ENCODE measurements around the gene MAP2K5. TPM values are rescaled to one million over a fixed set of nuclear protein-coding genes. Genes with fewer than 3 reads are reported as not detected.

Gene MAP2K5
- total and polyA plus RNA-seq, 2 donors from 2014 or later = 14.1 to 18.6 TPM

DNA sequence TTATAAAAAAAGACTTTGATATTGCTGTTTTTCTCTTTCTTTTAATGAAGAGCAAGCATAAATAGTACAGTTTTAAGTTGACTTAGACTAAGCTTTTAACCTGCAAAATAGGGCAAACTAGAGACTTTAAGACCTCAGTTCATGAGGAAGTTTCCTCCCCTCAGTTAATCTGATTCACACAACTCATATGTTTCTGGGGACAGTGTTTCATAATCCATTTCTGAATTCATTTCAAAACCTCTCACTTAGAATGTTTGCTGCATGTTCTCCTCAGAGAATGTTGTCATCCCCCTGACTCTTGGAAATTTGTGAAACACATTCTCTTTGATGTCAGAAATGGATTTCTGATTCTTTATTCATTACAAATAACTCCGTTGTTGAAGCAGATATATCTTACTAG, 203.5 kb downstream of the MAP2K5 start:
- FAIRE-seq (no peak), DNase-seq (no peak)
- H3K36me3 ChIP-seq (ENCODE audit: control insufficient read depth in 2 of 3, insufficient read depth in 3 of 3, low read length in 3 of 3) = no peaks in the 10 kb centered on the region
- intact Hi-C loops (cut with DNase I) = no loop called here
- no peaks in the 10 kb centered on the region for H3K4me1 ChIP-seq (ENCODE audit: control insufficient read depth in 2 of 3, insufficient read depth in 2 of 3, low read depth in 1 of 3, low read length in 3 of 3)
- H3K9ac ChIP-seq (ENCODE audit: low read length in 3 of 3) = no peak overlapping the region
- H3K4me3 ChIP-seq (ENCODE audit: low read length in 3 of 3) = no peak overlapping the region
- no peaks in the 10 kb centered on the region for H3K27me3 ChIP-seq (ENCODE audit: control insufficient read depth, insufficient read depth, low read length)
- TF ChIP-seq, protein P1, sequence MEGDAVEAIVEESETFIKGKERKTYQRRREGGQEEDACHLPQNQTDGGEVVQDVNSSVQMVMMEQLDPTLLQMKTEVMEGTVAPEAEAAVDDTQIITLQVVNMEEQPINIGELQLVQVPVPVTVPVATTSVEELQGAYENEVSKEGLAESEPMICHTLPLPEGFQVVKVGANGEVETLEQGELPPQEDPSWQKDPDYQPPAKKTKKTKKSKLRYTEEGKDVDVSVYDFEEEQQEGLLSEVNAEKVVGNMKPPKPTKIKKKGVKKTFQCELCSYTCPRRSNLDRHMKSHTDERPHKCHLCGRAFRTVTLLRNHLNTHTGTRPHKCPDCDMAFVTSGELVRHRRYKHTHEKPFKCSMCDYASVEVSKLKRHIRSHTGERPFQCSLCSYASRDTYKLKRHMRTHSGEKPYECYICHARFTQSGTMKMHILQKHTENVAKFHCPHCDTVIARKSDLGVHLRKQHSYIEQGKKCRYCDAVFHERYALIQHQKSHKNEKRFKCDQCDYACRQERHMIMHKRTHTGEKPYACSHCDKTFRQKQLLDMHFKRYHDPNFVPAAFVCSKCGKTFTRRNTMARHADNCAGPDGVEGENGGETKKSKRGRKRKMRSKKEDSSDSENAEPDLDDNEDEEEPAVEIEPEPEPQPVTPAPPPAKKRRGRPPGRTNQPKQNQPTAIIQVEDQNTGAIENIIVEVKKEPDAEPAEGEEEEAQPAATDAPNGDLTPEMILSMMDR (IDR thresholded peaks at IDR 0.05; ENCODE audit: borderline replicate concordance, extremely low read depth, insufficient read depth) = no peak
- no peak overlapping the region for H3K27ac ChIP-seq (ENCODE audit: low read depth in 2 of 2, low read length in 2 of 2)
- H3K9me3 ChIP-seq (ENCODE audit: control insufficient read depth in 2 of 3, insufficient read depth in 1 of 3, low read length in 3 of 3) = no peaks in the 10 kb centered on the region

DNA sequence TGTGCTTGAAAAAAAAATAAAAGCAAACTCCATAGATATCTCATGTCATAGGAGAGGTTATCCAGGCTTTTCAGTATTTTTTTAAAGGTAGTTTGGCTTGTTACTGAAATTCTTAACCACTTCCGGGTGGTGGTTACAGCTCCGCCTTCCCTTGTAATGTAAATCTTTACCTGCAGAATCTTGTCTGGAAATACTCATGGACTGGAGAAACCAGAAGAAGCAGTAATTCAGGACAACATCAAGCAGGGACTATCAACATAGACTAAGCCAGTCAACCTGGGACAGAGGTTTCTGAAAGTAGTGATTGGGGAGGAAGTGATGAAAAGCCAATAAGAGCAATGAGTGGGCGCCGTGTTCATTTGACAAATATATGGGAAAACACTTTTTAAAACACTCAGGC, 203.9 kb downstream of the MAP2K5 start:
- no peak for DNase-seq
- Histone ChIP-seq H3K9me3 (ENCODE audit: control insufficient read depth in 2 of 3, insufficient read depth in 1 of 3, low read length in 3 of 3) (no peaks in the 10 kb centered on the region), H3K36me3 (ENCODE audit: control insufficient read depth in 2 of 3, insufficient read depth in 3 of 3, low read length in 3 of 3) (no peaks in the 10 kb centered on the region), H3K4me1 (ENCODE audit: control insufficient read depth in 2 of 3, insufficient read depth in 2 of 3, low read depth in 1 of 3, low read length in 3 of 3) (no peaks in the 10 kb centered on the region), H3K27me3 (ENCODE audit: control insufficient read depth, insufficient read depth, low read length) (no peaks in the 10 kb centered on the region), H3K4me3 (ENCODE audit: low read length in 3 of 3) (no peak overlapping the region), H3K27ac (ENCODE audit: low read depth in 2 of 2, low read length in 2 of 2) (no peak overlapping the region), H3K9ac (ENCODE audit: low read length in 3 of 3) (no peak overlapping the region)
- FAIRE-seq = no peak
- TF ChIP-seq, protein P1 (IDR thresholded peaks at IDR 0.05; ENCODE audit: borderline replicate concordance, extremely low read depth, insufficient read depth) = no peak
- intact Hi-C loops (cut with DNase I) = no loop called here

DNA sequence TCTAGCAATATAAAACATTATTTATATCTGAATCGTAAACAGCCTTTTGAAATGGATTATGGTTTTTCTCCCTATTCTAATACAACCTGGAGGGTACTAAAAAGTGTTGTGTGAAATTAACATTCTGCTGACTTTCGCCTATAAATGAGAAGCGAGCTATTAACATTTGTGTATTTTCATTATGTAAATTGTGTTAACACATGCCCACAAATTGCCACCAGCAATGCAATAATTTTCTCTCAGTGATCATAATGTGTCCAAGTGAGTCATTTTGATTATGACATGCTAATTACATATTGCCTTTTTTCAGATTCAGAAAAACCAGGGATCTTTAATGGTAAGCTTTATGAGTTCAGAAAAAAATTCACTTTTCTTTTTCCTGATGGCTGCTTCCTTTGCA, 205.4 kb downstream of the MAP2K5 start:
- intact Hi-C loops (cut with DNase I) = no loop called here
- Histone ChIP-seq H3K9me3 (ENCODE audit: control insufficient read depth in 2 of 3, insufficient read depth in 1 of 3, low read length in 3 of 3) (no peaks in the 10 kb centered on the region), H3K4me1 (ENCODE audit: control insufficient read depth in 2 of 3, insufficient read depth in 2 of 3, low read depth in 1 of 3, low read length in 3 of 3) (no peaks in the 10 kb centered on the region), H3K27ac (ENCODE audit: low read depth in 2 of 2, low read length in 2 of 2) (no peak overlapping the region), H3K36me3 (ENCODE audit: control insufficient read depth in 2 of 3, insufficient read depth in 3 of 3, low read length in 3 of 3) (no peaks in the 10 kb centered on the region), H3K27me3 (ENCODE audit: control insufficient read depth, insufficient read depth, low read length) (no peaks in the 10 kb centered on the region), H3K9ac (ENCODE audit: low read length in 3 of 3) (no peak overlapping the region), H3K4me3 (ENCODE audit: low read length in 3 of 3) (no peak overlapping the region)
- TF ChIP-seq, protein P1 (IDR thresholded peaks at IDR 0.05; ENCODE audit: borderline replicate concordance, extremely low read depth, insufficient read depth) = no peak
- no peak for DNase-seq
- FAIRE-seq = no peak

DNA sequence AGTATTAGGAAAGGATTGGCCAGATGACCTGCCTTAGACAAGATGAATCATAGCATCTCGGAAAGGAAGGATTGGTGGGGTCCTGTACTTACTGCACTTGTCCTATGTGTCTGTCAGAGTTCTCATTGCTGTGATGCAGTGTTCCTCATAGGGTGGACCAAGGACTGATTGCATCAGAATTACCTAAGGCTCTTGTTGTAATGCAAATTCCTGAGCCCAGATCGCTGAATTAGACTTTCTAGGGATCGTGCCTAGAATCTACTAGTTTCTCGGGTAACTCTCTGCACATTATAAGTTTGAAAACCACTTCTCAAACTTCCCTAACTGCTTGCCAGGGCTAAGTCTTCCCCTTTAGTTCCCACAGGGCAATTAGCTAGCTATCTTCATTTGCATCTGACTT, 207.9 kb downstream of the MAP2K5 start:
- Histone ChIP-seq H3K27me3 (ENCODE audit: control insufficient read depth, insufficient read depth, low read length) (no peaks in the 10 kb centered on the region), H3K9ac (ENCODE audit: low read length in 3 of 3) (no peak overlapping the region), H3K4me1 (ENCODE audit: control insufficient read depth in 2 of 3, insufficient read depth in 2 of 3, low read depth in 1 of 3, low read length in 3 of 3) (no peaks in the 10 kb centered on the region), H3K27ac (ENCODE audit: low read depth in 2 of 2, low read length in 2 of 2) (no peak overlapping the region), H3K9me3 (ENCODE audit: control insufficient read depth in 2 of 3, insufficient read depth in 1 of 3, low read length in 3 of 3) (no peaks in the 10 kb centered on the region), H3K4me3 (ENCODE audit: low read length in 3 of 3) (no peak overlapping the region), H3K36me3 (ENCODE audit: control insufficient read depth in 2 of 3, insufficient read depth in 3 of 3, low read length in 3 of 3) (no peaks in the 10 kb centered on the region)
- TF ChIP-seq, protein P1 (IDR thresholded peaks at IDR 0.05; ENCODE audit: borderline replicate concordance, extremely low read depth, insufficient read depth) = no peak
- FAIRE-seq (no peak), DNase-seq (no peak)
- intact Hi-C loops (cut with DNase I) = no loop called here
